Epithelial cell of proximal tubule (primary cell): ENCODE measurements around the gene BNIP5. TPM values are rescaled to one million over a fixed set of nuclear protein-coding genes. Genes with fewer than 3 reads are reported as not detected.

ENCODE experiments used
- DNase-seq: peaks from one replicate; pipeline ENCODE4 v3.0.0-alpha.2; 2011; ENCODE audit warnings: low read depth
- H3K4me3 ChIP-seq: 2 replicates; pipeline ENCODE4 v1.5.1; 2011; ENCODE audit warnings: low read depth, mild to moderate bottlenecking, low read length
- CTCF ChIP-seq: conservative IDR thresholded peaks from 2 replicates; pipeline ENCODE4 v1.5.1; 2012; ENCODE audit warnings: low read depth, mild to moderate bottlenecking, low read length
- total RNA-seq: library from RNA; depleted of rRNA; stranded (reverse); fragments of >200 nt; gene quantifications from 2 replicates; pipeline ENCODE4 v1.2.3, GENCODE V29; 2015

The BNIP5 gene
- total RNA-seq, 1 donor from 2014 or later = under 0.01 TPM

DNA sequence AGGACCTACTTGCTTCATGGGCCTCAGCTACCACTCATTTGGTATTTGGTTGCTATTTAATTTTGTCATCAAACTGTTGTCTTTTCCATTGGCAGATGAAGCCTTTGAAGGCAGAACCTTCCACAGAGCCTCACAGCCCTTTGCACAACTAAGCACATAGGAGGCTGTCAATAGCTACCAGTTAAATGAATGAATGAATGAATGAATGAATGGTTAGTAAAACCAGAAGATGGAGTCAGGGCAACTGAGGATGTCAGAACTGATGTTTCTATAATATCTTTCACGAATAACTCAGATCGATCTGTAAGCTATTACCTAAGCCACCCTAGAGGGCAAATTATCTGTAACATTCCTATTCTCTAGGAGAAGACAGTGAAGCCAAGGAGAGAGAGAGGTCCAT, 19.1 kb downstream of the BNIP5 start:
- TF ChIP-seq CTCF = no peak
- no peak overlapping the region for H3K4me3 ChIP-seq
- DNase-seq = no peak

GRCh38 chr6:36315921-36316320, 20.8 kb downstream of the BNIP5 start:
- H3K4me3 ChIP-seq = no peak overlapping the region
- TF ChIP-seq CTCF = no peak
- DNase-seq = no peak

GRCh38 chr6:36314221-36315014, 22.3 kb downstream of the BNIP5 start:
- H3K4me3 ChIP-seq = no peak overlapping the region
- DNase-seq = no peak
- TF ChIP-seq CTCF = no peak

GRCh38 chr6:36313649-36313936, 23.1 kb downstream of the BNIP5 start:
- H3K4me3 ChIP-seq = no peak overlapping the region
- TF ChIP-seq CTCF = no peak

DNA sequence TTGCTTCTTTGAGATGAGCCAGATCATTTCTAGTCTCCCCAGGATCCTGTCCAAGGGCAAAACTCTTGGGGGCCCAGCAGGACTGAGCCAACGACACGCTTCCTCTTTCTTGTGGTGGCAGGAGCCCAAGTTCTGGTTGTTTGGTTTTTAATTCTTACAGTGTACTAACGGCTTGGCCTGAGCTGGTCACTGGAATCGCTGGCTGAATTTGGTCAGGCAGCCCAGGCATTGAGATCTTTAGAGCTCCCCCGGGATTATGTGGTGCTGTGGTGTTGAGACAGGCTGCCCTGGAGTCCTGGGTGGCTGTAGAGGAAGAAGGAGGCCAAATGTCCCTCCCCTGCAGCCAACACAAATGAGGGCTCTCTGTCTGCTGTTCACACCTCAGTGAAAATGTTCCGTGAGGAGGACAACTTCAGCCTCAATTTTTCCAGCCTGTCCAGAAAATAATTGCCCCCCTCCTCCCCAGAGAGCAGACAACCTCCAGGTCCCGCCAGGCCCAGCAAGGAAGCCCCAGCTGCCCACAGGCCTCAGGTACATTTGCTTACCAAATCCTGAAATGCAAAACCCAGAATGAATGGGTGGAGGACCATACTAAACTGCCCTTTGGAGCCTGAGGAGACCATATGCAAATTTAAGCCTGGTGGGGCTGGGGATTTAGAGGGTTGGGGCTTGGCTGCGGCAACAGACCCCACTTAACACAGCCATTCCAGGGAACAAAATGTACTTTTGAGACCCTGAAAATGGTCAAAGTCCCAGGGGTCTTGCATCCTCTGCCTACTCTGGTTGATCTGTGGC, 23.6 kb downstream of the BNIP5 start:
- TF ChIP-seq CTCF = no peak
- DNase-seq = no peak
- H3K4me3 ChIP-seq = no peak overlapping the region

More at GRCh38 chr6:36313649-36313936, 23.1 kb downstream of the BNIP5 start:
- DNase-seq = no peak

GRCh38 chr6:36309900-36310299, 26.8 kb downstream of the BNIP5 start:
- TF ChIP-seq CTCF = no peak
- DNase-seq = no peak
- H3K4me3 ChIP-seq = no peak overlapping the region
